ENCODE measurements around the gene NDUFAF5. TPM values are rescaled to one million over a fixed set of nuclear protein-coding genes. Genes with fewer than 3 reads are reported as not detected.

Gene NDUFAF5
- polyA plus RNA-seq, 3 donors: 5.9 to 15.2 (median 7.8) TPM

- no CpG with 5 or more reads among the region's 4 CpGs for WGBS (ENCODE audit: insufficient coverage)
- Histone ChIP-seq H3K36me3 (replicated peaks in 1 of 2; ENCODE audit: control insufficient read depth in 1 of 2, insufficient read depth in 2 of 2, low read length in 2 of 2) (peaks cover 82 to 97% of the 10 kb centered on the region in 2 donors), H3K9me3 (replicated peaks in 1 of 2; ENCODE audit: control insufficient read depth in 1 of 2, insufficient read depth in 1 of 2, low read length in 2 of 2) (no peaks in the 10 kb centered on the region), H2AFZ (ENCODE audit: insufficient read depth, low read depth, low read length, poor library complexity, severe bottlenecking) (no peak overlapping the region), H3K4me2 (replicated peaks; ENCODE audit: extremely low read depth, low read length, poor library complexity, severe bottlenecking) (no peak overlapping the region), H3K4me3 (replicated peaks in 1 of 3; ENCODE audit: low read depth in 2 of 3, low read length in 3 of 3) (no peak overlapping the region), H4K20me1 (ENCODE audit: insufficient read depth, low read length) (no peaks in the 10 kb centered on the region), H3K27me3 (ENCODE audit: control insufficient read depth in 2 of 2, insufficient read depth in 2 of 2, low read length in 2 of 2) (no peaks in the 10 kb centered on the region), H3K27ac (ENCODE audit: low read depth in 1 of 2, low read length in 2 of 2) (no peak overlapping the region), H3K79me2 (ENCODE audit: insufficient read depth, low read length) (no peaks in the 10 kb centered on the region), H3K4me1 (ENCODE audit: control insufficient read depth in 1 of 2, insufficient read depth in 2 of 2, low read length in 2 of 2) (no peaks in the 10 kb centered on the region), H3K9ac (ENCODE audit: insufficient read depth, low read length, poor library complexity, severe bottlenecking) (no peak overlapping the region)
- Mint-ChIP-seq H3K4me3 (no peak overlapping the region), H3K36me3 (peaks cover 55 to 75% of the 10 kb centered on the region in 2 donors), H3K27ac (no peak overlapping the region), H3K27me3 (ENCODE audit: low read depth in 3 of 3) (no peaks in the 10 kb centered on the region), H3K4me1 (peaks cover 4% of the 10 kb centered on the region), H3K9me3 (peaks cover 0 to 3% (median 0%) of the 10 kb centered on the region in 7 donors)
- TF ChIP-seq CTCF (IDR thresholded peaks at IDR 0.05): no peak
- DNase-seq: no peak
- intact Hi-C loops (cut with micrococcal nuclease): no loop called here
Measured at GRCh38 chr20:13772529-13772928, 12.3 kb upstream of the NDUFAF5 start.

- Histone ChIP-seq H3K9me3 (replicated peaks in 1 of 2; ENCODE audit: control insufficient read depth in 1 of 2, insufficient read depth in 1 of 2, low read length in 2 of 2) (no peaks in the 10 kb centered on the region), H3K4me3 (replicated peaks in 1 of 3; ENCODE audit: low read depth in 2 of 3, low read length in 3 of 3) (no peak overlapping the region), H3K36me3 (replicated peaks in 1 of 2; ENCODE audit: control insufficient read depth in 1 of 2, insufficient read depth in 2 of 2, low read length in 2 of 2) (peaks cover 67 to 95% of the 10 kb centered on the region in 2 donors), H2AFZ (ENCODE audit: insufficient read depth, low read depth, low read length, poor library complexity, severe bottlenecking) (no peak overlapping the region), H3K79me2 (ENCODE audit: insufficient read depth, low read length) (peaks cover 10% of the 10 kb centered on the region), H3K4me2 (replicated peaks; ENCODE audit: extremely low read depth, low read length, poor library complexity, severe bottlenecking) (no peak overlapping the region), H3K4me1 (ENCODE audit: control insufficient read depth in 1 of 2, insufficient read depth in 2 of 2, low read length in 2 of 2) (no peaks in the 10 kb centered on the region), H4K20me1 (ENCODE audit: insufficient read depth, low read length) (no peaks in the 10 kb centered on the region), H3K27ac (ENCODE audit: low read depth in 1 of 2, low read length in 2 of 2) (no peak overlapping the region), H3K9ac (ENCODE audit: insufficient read depth, low read length, poor library complexity, severe bottlenecking) (no peak overlapping the region), H3K27me3 (ENCODE audit: control insufficient read depth in 2 of 2, insufficient read depth in 2 of 2, low read length in 2 of 2) (no peaks in the 10 kb centered on the region)
- peaks cover 6% of the 10 kb centered on the region for H3K4me1 Mint-ChIP-seq
- H3K36me3 Mint-ChIP-seq: peaks cover 55 to 66% of the 10 kb centered on the region in 2 donors
- H3K27me3 Mint-ChIP-seq (ENCODE audit: low read depth in 3 of 3): no peaks in the 10 kb centered on the region
- WGBS (ENCODE audit: insufficient coverage): 93% methylated on average over 3 of the region's 4 CpGs
- no peak overlapping the region for H3K27ac Mint-ChIP-seq
- H3K9me3 Mint-ChIP-seq: no peaks in the 10 kb centered on the region
- no peak for TF ChIP-seq CTCF (IDR thresholded peaks at IDR 0.05)
- no peak for DNase-seq
- H3K4me3 Mint-ChIP-seq: no peak overlapping the region
- intact Hi-C loops (cut with micrococcal nuclease): no loop called here
Measured at GRCh38 chr20:13775867-13776266, 9.0 kb upstream of the NDUFAF5 start.
